NCI-H2107 treated with DMSO at 0.1 percent for 48 hours (cell line): ENCODE data around the gene CXCR4.
"Not testable (repeated sequence)": the region's sequence is repeated elsewhere in the genome, so short reads cannot be mapped to it uniquely, and the experiment has no call there.

ENCODE experiments used
- DNase-seq: peaks from one replicate; lab custom pipeline; 2025; ENCODE audit not compliant: unreplicated experiment; lab: John Stamatoyannopoulos, UW

The CXCR4 gene

GRCh38 chr2:136115183-136115761 is 2.7 kb downstream of the CXCR4 start:
- DNase-seq: no peak

GRCh38 chr2:136114382-136114781 is 3.6 kb downstream of the CXCR4 start:
- DNase-seq: no peak

GRCh38 chr2:136113209-136113971 is 4.6 kb downstream of the CXCR4 start:
- no peak for DNase-seq

- DNase-seq: no peak
Observed at GRCh38 chr2:136112317-136113208, 5.4 kb downstream of the CXCR4 start.

GRCh38 chr2:136111711-136112110 is 6.2 kb downstream of the CXCR4 start:
- no peak for DNase-seq

GRCh38 chr2:136110526-136110925 is 7.4 kb downstream of the CXCR4 start:
- no peak for DNase-seq

- no peak for DNase-seq
Observed at GRCh38 chr2:136108463-136108862, 9.5 kb downstream of the CXCR4 start.

GRCh38 chr2:136107051-136108033 is 10.6 kb downstream of the CXCR4 start:
- peak; percentile 61 for DNase-seq

- DNase-seq: no peak
Observed at GRCh38 chr2:136106505-136106904, 11.4 kb downstream of the CXCR4 start.

GRCh38 chr2:136104977-136105376 is 13.0 kb downstream of the CXCR4 start:
- no peak for DNase-seq

GRCh38 chr2:136101042-136101441 is 16.9 kb downstream of the CXCR4 start:
- no peak for DNase-seq

GRCh38 chr2:136098441-136098840 is 19.5 kb downstream of the CXCR4 start:
- DNase-seq: no peak

GRCh38 chr2:136093583-136093982 is 24.4 kb downstream of the CXCR4 start:
- DNase-seq: no peak

- no peak for DNase-seq
Observed at GRCh38 chr2:136091899-136092298, 26.1 kb downstream of the CXCR4 start.

- DNase-seq: not testable (repeated sequence)
Observed at GRCh38 chr2:136087901-136088460, 30.0 kb downstream of the CXCR4 start.

- no peak for DNase-seq
Observed at GRCh38 chr2:136086253-136087016, 31.5 kb downstream of the CXCR4 start.

- DNase-seq: no peak
Observed at GRCh38 chr2:136085453-136086209, 32.3 kb downstream of the CXCR4 start.

GRCh38 chr2:136081582-136082210 is 36.3 kb downstream of the CXCR4 start:
- no peak for DNase-seq
